ENCODE data around the gene GPR55.
A peak's percentile ranks its signal among the peaks of the same experiment; 100 is the strongest.

The GPR55 gene

GRCh38 chr2:230913406-230914143 lies 11.5 kb downstream of the GPR55 start:
- H3K27me3 ChIP-seq (ENCODE audit: insufficient read depth, low read length), result no peaks in the 10 kb centered on the region
- no peaks in the 10 kb centered on the region for H3K9me3 ChIP-seq (ENCODE audit: low read length)
- H3K4me3 ChIP-seq (ENCODE audit: low read length), result no peak overlapping the region

GRCh38 chr2:230912724-230913123 lies 12.3 kb downstream of the GPR55 start:
- Histone ChIP-seq H3K27me3 (ENCODE audit: insufficient read depth, low read length) (no peaks in the 10 kb centered on the region), H3K4me1 (ENCODE audit: insufficient read depth, low read length) (peaks cover 17% of the 10 kb centered on the region), H3K4me3 (ENCODE audit: low read length) (no peak overlapping the region), H2AFZ (ENCODE audit: low read depth, low read length) (no peak overlapping the region), H3K36me3 (ENCODE audit: insufficient read depth, low read length) (no peaks in the 10 kb centered on the region), H3K9me3 (ENCODE audit: low read length) (no peaks in the 10 kb centered on the region)

More at GRCh38 chr2:230913406-230914143, 11.5 kb downstream of the GPR55 start:
- Histone ChIP-seq H3K4me1 (ENCODE audit: insufficient read depth, low read length) (peaks cover 17% of the 10 kb centered on the region), H2AFZ (ENCODE audit: low read depth, low read length) (no peak overlapping the region), H3K36me3 (ENCODE audit: insufficient read depth, low read length) (no peaks in the 10 kb centered on the region)

- H3K27me3 ChIP-seq (ENCODE audit: insufficient read depth, low read length), result no peaks in the 10 kb centered on the region
- H3K9me3 ChIP-seq (ENCODE audit: low read length), result no peaks in the 10 kb centered on the region
- no peaks in the 10 kb centered on the region for H3K36me3 ChIP-seq (ENCODE audit: insufficient read depth, low read length)
- no peak overlapping the region for H2AFZ ChIP-seq (ENCODE audit: low read depth, low read length)
- no peak overlapping the region for H3K4me3 ChIP-seq (ENCODE audit: low read length)
- peaks cover 17% of the 10 kb centered on the region for H3K4me1 ChIP-seq (ENCODE audit: insufficient read depth, low read length)
These were observed 13.0 kb downstream of the GPR55 start for GRCh38 chr2:230912046-230912445.

- Histone ChIP-seq H3K27me3 (ENCODE audit: insufficient read depth, low read length) (no peaks in the 10 kb centered on the region), H2AFZ (ENCODE audit: low read depth, low read length) (no peak overlapping the region), H3K36me3 (ENCODE audit: insufficient read depth, low read length) (no peaks in the 10 kb centered on the region), H3K9me3 (ENCODE audit: low read length) (no peaks in the 10 kb centered on the region), H3K4me1 (ENCODE audit: insufficient read depth, low read length) (peaks cover 15% of the 10 kb centered on the region), H3K4me3 (ENCODE audit: low read length) (no peak overlapping the region)
These were observed 14.4 kb downstream of the GPR55 start for GRCh38 chr2:230910546-230911177.

GRCh38 chr2:230909841-230910545 lies 15.0 kb downstream of the GPR55 start:
- no peaks in the 10 kb centered on the region for H3K27me3 ChIP-seq (ENCODE audit: insufficient read depth, low read length)
- no peak overlapping the region for H2AFZ ChIP-seq (ENCODE audit: low read depth, low read length)
- H3K4me1 ChIP-seq (ENCODE audit: insufficient read depth, low read length), result peaks cover 15% of the 10 kb centered on the region
- H3K9me3 ChIP-seq (ENCODE audit: low read length), result no peaks in the 10 kb centered on the region
- no peak overlapping the region for H3K4me3 ChIP-seq (ENCODE audit: low read length)
- no peaks in the 10 kb centered on the region for H3K36me3 ChIP-seq (ENCODE audit: insufficient read depth, low read length)

GRCh38 chr2:230908595-230909191 lies 16.3 kb downstream of the GPR55 start:
- Histone ChIP-seq H3K27me3 (ENCODE audit: insufficient read depth, low read length) (no peaks in the 10 kb centered on the region), H2AFZ (ENCODE audit: low read depth, low read length) (no peak overlapping the region)

GRCh38 chr2:230908092-230908594 lies 16.9 kb downstream of the GPR55 start:
- no peak overlapping the region for H3K4me3 ChIP-seq (ENCODE audit: low read length)
- H3K4me1 ChIP-seq (ENCODE audit: insufficient read depth, low read length), result peaks cover 12% of the 10 kb centered on the region
- no peaks in the 10 kb centered on the region for H3K9me3 ChIP-seq (ENCODE audit: low read length)
- no peak overlapping the region for H2AFZ ChIP-seq (ENCODE audit: low read depth, low read length)
- H3K36me3 ChIP-seq (ENCODE audit: insufficient read depth, low read length), result no peaks in the 10 kb centered on the region
- H3K27me3 ChIP-seq (ENCODE audit: insufficient read depth, low read length), result no peaks in the 10 kb centered on the region

More at GRCh38 chr2:230908595-230909191, 16.3 kb downstream of the GPR55 start:
- no peaks in the 10 kb centered on the region for H3K9me3 ChIP-seq (ENCODE audit: low read length)
- H3K36me3 ChIP-seq (ENCODE audit: insufficient read depth, low read length), result no peaks in the 10 kb centered on the region
- peaks cover 12% of the 10 kb centered on the region for H3K4me1 ChIP-seq (ENCODE audit: insufficient read depth, low read length)
- H3K4me3 ChIP-seq (ENCODE audit: low read length), result no peak overlapping the region

- Histone ChIP-seq H2AFZ (ENCODE audit: low read depth, low read length) (no peak overlapping the region), H3K9me3 (ENCODE audit: low read length) (no peaks in the 10 kb centered on the region), H3K4me3 (ENCODE audit: low read length) (no peak overlapping the region), H3K4me1 (ENCODE audit: insufficient read depth, low read length) (peaks cover 12% of the 10 kb centered on the region), H3K36me3 (ENCODE audit: insufficient read depth, low read length) (no peaks in the 10 kb centered on the region), H3K27me3 (ENCODE audit: insufficient read depth, low read length) (no peaks in the 10 kb centered on the region)
These were observed 17.5 kb downstream of the GPR55 start for GRCh38 chr2:230907361-230908091.

GRCh38 chr2:230906471-230907230 lies 18.4 kb downstream of the GPR55 start:
- Histone ChIP-seq H3K4me1 (ENCODE audit: insufficient read depth, low read length) (peaks cover 12% of the 10 kb centered on the region), H2AFZ (ENCODE audit: low read depth, low read length) (no peak overlapping the region), H3K36me3 (ENCODE audit: insufficient read depth, low read length) (no peaks in the 10 kb centered on the region), H3K27me3 (ENCODE audit: insufficient read depth, low read length) (no peaks in the 10 kb centered on the region), H3K9me3 (ENCODE audit: low read length) (no peaks in the 10 kb centered on the region), H3K4me3 (ENCODE audit: low read length) (no peak overlapping the region)

GRCh38 chr2:230905448-230906421 lies 19.3 kb downstream of the GPR55 start:
- peak overlapping the region; percentile 21 for H2AFZ ChIP-seq (ENCODE audit: low read depth, low read length)
- no peaks in the 10 kb centered on the region for H3K36me3 ChIP-seq (ENCODE audit: insufficient read depth, low read length)
- no peaks in the 10 kb centered on the region for H3K9me3 ChIP-seq (ENCODE audit: low read length)
- H3K27me3 ChIP-seq (ENCODE audit: insufficient read depth, low read length), result no peaks in the 10 kb centered on the region
- H3K4me1 ChIP-seq (ENCODE audit: insufficient read depth, low read length), result peaks cover 12% of the 10 kb centered on the region
- no peak overlapping the region for H3K4me3 ChIP-seq (ENCODE audit: low read length)

- Histone ChIP-seq H2AFZ (ENCODE audit: low read depth, low read length) (peak overlapping the region; percentile 21), H3K9me3 (ENCODE audit: low read length) (no peaks in the 10 kb centered on the region), H3K27me3 (ENCODE audit: insufficient read depth, low read length) (no peaks in the 10 kb centered on the region), H3K36me3 (ENCODE audit: insufficient read depth, low read length) (no peaks in the 10 kb centered on the region), H3K4me1 (ENCODE audit: insufficient read depth, low read length) (peaks cover 12% of the 10 kb centered on the region), H3K4me3 (ENCODE audit: low read length) (no peak overlapping the region)
These were observed 20.1 kb downstream of the GPR55 start for GRCh38 chr2:230904856-230905447.

Measured in neuron (in vitro differentiated cells).